BJ (cell line): ENCODE results near the gene TCEAL8. TPM values are rescaled to one million over a fixed set of nuclear protein-coding genes. Genes with fewer than 3 reads are reported as not detected.

Experiments used
- CTCF ChIA-PET: fragments of 350-600 bp; formaldehyde crosslinking; extraction: SDS; loops from one replicate; lab custom pipeline; 2021; ENCODE audit warnings: antibody characterized with exemption, inconsistent platforms; lab: Yijun Ruan, JAX
- POLR2A ChIA-PET: fragments of 300-600 bp; sonication (Branson Sonifier 250); formaldehyde crosslinking; extraction: SDS; loops from one replicate; lab custom pipeline; 2021; ENCODE audit warnings: antibody characterized with exemption; lab: Charles Lee
- DNase-seq: peaks from one replicate; pipeline ENCODE4 v3.0.0-alpha.2; 2011; ENCODE audit warnings: low read depth
- H3K27me3 ChIP-seq: 2 replicates; pipeline ENCODE4 v1.6.0; 2011; ENCODE audit warnings: low read length; ENCODE audit not compliant: control insufficient read depth, insufficient read depth
- H3K36me3 ChIP-seq: 2 replicates; pipeline ENCODE4 v1.5.1; 2011; ENCODE audit warnings: low read length; ENCODE audit not compliant: control insufficient read depth, insufficient read depth
- H3K4me3 ChIP-seq: 2 replicates; pipeline ENCODE4 v1.5.1; 2011; ENCODE audit warnings: low read depth, mild to moderate bottlenecking, control low read depth, low read length
- CTCF ChIP-seq: IDR thresholded peaks from 2 replicates; pipeline ENCODE4 v1.5.1; 2011; ENCODE audit warnings: low read depth, mild to moderate bottlenecking, control low read depth, inconsistent platforms, low read length, moderate library complexity; ENCODE audit not compliant: insufficient read depth
- polyA plus RNA-seq: library from polyadenylated mRNA; depleted of rRNA; stranded (reverse); fragments of >200 nt; gene quantifications from 2 replicates; pipeline ENCODE4 v1.2.3, GENCODE V29; 2011

TCEAL8 gene
- polyA plus RNA-seq, 1 experiment: 26.7 TPM

GRCh38 chrX:103253608-103254007 lies 1.3 kb downstream of the TCEAL8 start:
- Histone ChIP-seq H3K27me3 (no peaks in the 10 kb centered on the region), H3K36me3 (peaks cover 2% of the 10 kb centered on the region; the same call in 1 of the 2 replicates), H3K4me3 (peak overlapping the region; percentile 70)
- CTCF ChIA-PET: interaction anchor here (0.9 kb wide), 1 partner anchor 302 kb away, joined by 3 read pairs; no protein-coding TSS in a partner anchor
- POLR2A ChIA-PET: no interaction called here
- TF ChIP-seq CTCF: no peak
- no peak for DNase-seq

GRCh38 chrX:103250977-103251376 lies 4.0 kb downstream of the TCEAL8 start:
- no peaks in the 10 kb centered on the region for H3K27me3 ChIP-seq
- POLR2A ChIA-PET: no interaction called here
- no peak overlapping the region for H3K4me3 ChIP-seq
- TF ChIP-seq CTCF: no peak
- peaks cover 2% of the 10 kb centered on the region; the same call in 1 of the 2 replicates for H3K36me3 ChIP-seq
- DNase-seq: no peak
- CTCF ChIA-PET: no interaction called here

GRCh38 chrX:103249805-103250204 lies 5.2 kb downstream of the TCEAL8 start:
- DNase-seq: no peak
- no peak for TF ChIP-seq CTCF
- Histone ChIP-seq H3K27me3 (no peaks in the 10 kb centered on the region), H3K4me3 (no peak overlapping the region), H3K36me3 (peaks cover 2% of the 10 kb centered on the region; the same call in 1 of the 2 replicates)
- POLR2A ChIA-PET: no interaction called here
- CTCF ChIA-PET: interaction anchor here (0.8 to 2.0 kb wide), 2 partner anchors 19 to 38 kb away, joined by 3 to 4 read pairs; no protein-coding TSS in a partner anchor

- no peak overlapping the region for H3K4me3 ChIP-seq
- peak; percentile 36; the same call in 1 of the 2 replicates for TF ChIP-seq CTCF
- ChIA-PET POLR2A (no interaction called here), CTCF (interaction anchor here (2.0 kb wide), 1 partner anchor 37 kb away, joined by 4 read pairs; no protein-coding TSS in a partner anchor)
- DNase-seq: no peak
- H3K27me3 ChIP-seq: no peaks in the 10 kb centered on the region
- H3K36me3 ChIP-seq: peaks cover 2% of the 10 kb centered on the region; the same call in 1 of the 2 replicates
Observed at GRCh38 chrX:103248553-103248952, 6.4 kb downstream of the TCEAL8 start.

GRCh38 chrX:103240155-103240554 lies 14.8 kb downstream of the TCEAL8 start:
- no peak for DNase-seq
- no peaks in the 10 kb centered on the region for H3K36me3 ChIP-seq
- POLR2A ChIA-PET: no interaction called here
- H3K4me3 ChIP-seq: no peak overlapping the region
- CTCF ChIA-PET: no interaction called here
- TF ChIP-seq CTCF: no peak
- no peaks in the 10 kb centered on the region for H3K27me3 ChIP-seq
